Midbrain (tissue), 1 donor: ENCODE results near the gene UBE2F.
"Not testable (repeated sequence)": the region's sequence is repeated elsewhere in the genome, so short reads cannot be mapped to it uniquely, and the experiment has no call there.

ENCODE experiments used
- DNase-seq: peaks from one replicate; lab custom pipeline; 2025; lab: John Stamatoyannopoulos, UW

UBE2F gene

GRCh38 chr2:238019962-238020361 is 53.1 kb downstream of the UBE2F start:
- DNase-seq: no peak

GRCh38 chr2:238020816-238021215 is 54.0 kb downstream of the UBE2F start:
- DNase-seq: no peak

- no peak for DNase-seq
Measured at GRCh38 chr2:238021327-238021726, 54.5 kb downstream of the UBE2F start.

- DNase-seq: no peak
Measured at GRCh38 chr2:238022594-238023157, 55.9 kb downstream of the UBE2F start.

GRCh38 chr2:238023608-238024007 is 56.8 kb downstream of the UBE2F start:
- no peak for DNase-seq

- no peak for DNase-seq
Measured at GRCh38 chr2:238024986-238025385, 58.2 kb downstream of the UBE2F start.

- DNase-seq: no peak
Measured at GRCh38 chr2:238025741-238026360, 59.0 kb downstream of the UBE2F start.

- no peak for DNase-seq
Measured at GRCh38 chr2:238027058-238027457, 60.2 kb downstream of the UBE2F start.

- DNase-seq: no peak
Measured at GRCh38 chr2:238027591-238028415, 61.0 kb downstream of the UBE2F start.

- no peak for DNase-seq
Measured at GRCh38 chr2:238029853-238030252, 63.0 kb downstream of the UBE2F start.

GRCh38 chr2:238030422-238031155 is 63.8 kb downstream of the UBE2F start:
- DNase-seq: no peak

GRCh38 chr2:238031751-238032150 is 64.9 kb downstream of the UBE2F start:
- no peak for DNase-seq

- no peak for DNase-seq
Measured at GRCh38 chr2:238032755-238033337, 66.0 kb downstream of the UBE2F start.

- not testable (repeated sequence) for DNase-seq
Measured at GRCh38 chr2:238033991-238034390, 67.2 kb downstream of the UBE2F start.

- no peak for DNase-seq
Measured at GRCh38 chr2:238038203-238038602, 71.4 kb downstream of the UBE2F start.

- no peak for DNase-seq
Measured at GRCh38 chr2:238039151-238039550, 72.3 kb downstream of the UBE2F start.

GRCh38 chr2:238039985-238040384 is 73.2 kb downstream of the UBE2F start:
- no peak for DNase-seq

- no peak for DNase-seq
Measured at GRCh38 chr2:238040918-238041317, 74.1 kb downstream of the UBE2F start.

GRCh38 chr2:238042090-238042489 is 75.3 kb downstream of the UBE2F start:
- no peak for DNase-seq

GRCh38 chr2:238042849-238043584 is 76.2 kb downstream of the UBE2F start:
- no peak for DNase-seq

GRCh38 chr2:238043851-238044250 is 77.0 kb downstream of the UBE2F start:
- no peak for DNase-seq
